Activated CD4-positive, alpha-beta T cell treated with anti-CD3 and anti-CD28 coated beads, Interleukin-2, amount 10 ng/mL, durations not matched to agents 7 days and 5 days (primary cell): ENCODE results near the gene SH3GLB1. TPM values are rescaled to one million over a fixed set of nuclear protein-coding genes. Genes with fewer than 3 reads are reported as not detected.

Source experiments
- CTCF ChIA-PET: fragments of 350-600 bp; sonication (Branson Sonifier 250); formaldehyde crosslinking; loops from one replicate; lab custom pipeline; 2021; ENCODE audit warnings: antibody characterized with exemption; lab: Charles Lee
- POLR2A ChIA-PET: fragments of 350-600 bp; sonication (Branson Sonifier 250); formaldehyde crosslinking; loops from one replicate; lab custom pipeline; 2021; ENCODE audit warnings: antibody characterized with exemption; lab: Charles Lee
- DNase-seq: peaks from one replicate; pipeline ENCODE4 v3.0.0-alpha.2; 2020
- H3K27ac Mint-ChIP-seq: one replicate; pipeline ENCODE4 v1.8.0; 2021; ENCODE audit warnings: mild to moderate bottlenecking, moderate library complexity, mixed read lengths
- H3K27me3 Mint-ChIP-seq: one replicate; pipeline ENCODE4 v1.8.0; 2021; ENCODE audit warnings: mixed read lengths
- H3K36me3 Mint-ChIP-seq: one replicate; pipeline ENCODE4 v1.8.0; 2021; ENCODE audit warnings: low read depth, mixed read lengths
- H3K4me1 Mint-ChIP-seq: one replicate; pipeline ENCODE4 v1.8.0; 2021; ENCODE audit warnings: mixed read lengths
- H3K4me3 Mint-ChIP-seq: one replicate; pipeline ENCODE4 v1.8.0; 2021; ENCODE audit warnings: mild to moderate bottlenecking, moderate library complexity, mixed read lengths
- H3K9me3 Mint-ChIP-seq: one replicate; pipeline ENCODE4 v1.8.0; 2021; ENCODE audit warnings: mixed read lengths
- total RNA-seq, 2 experiments: library from RNA; stranded (reverse); gene quantifications; one replicate each; pipeline ENCODE4 v1.2.3, GENCODE V29; 2021

SH3GLB1 gene
- total RNA-seq, 2 experiments from 2014 or later, result 66.8 to 75.3 TPM

DNA sequence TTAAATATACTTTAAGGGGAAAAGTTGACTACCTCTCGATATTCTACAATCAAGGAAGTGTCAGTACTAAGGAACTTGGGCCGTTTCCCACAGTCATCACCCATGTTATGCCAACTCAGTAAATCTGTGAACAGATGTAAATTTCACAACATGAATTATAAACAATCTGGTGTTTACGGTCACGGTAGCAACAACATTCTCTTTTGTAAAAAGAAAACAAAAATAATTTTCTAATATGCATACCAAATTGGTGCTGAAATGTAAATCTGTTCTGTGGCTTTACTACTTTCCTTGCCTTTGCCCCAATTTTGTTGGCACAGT is 1.2 kb downstream of the SH3GLB1 start:
- Mint-ChIP-seq H3K4me1 (peaks cover 48% of the 10 kb centered on the region), H3K27me3 (no peaks in the 10 kb centered on the region)
- POLR2A ChIA-PET, result interaction anchor here (1.1 kb wide), 1 partner anchor 34 kb away, joined by 3 read pairs; no protein-coding TSS in a partner anchor

DNA sequence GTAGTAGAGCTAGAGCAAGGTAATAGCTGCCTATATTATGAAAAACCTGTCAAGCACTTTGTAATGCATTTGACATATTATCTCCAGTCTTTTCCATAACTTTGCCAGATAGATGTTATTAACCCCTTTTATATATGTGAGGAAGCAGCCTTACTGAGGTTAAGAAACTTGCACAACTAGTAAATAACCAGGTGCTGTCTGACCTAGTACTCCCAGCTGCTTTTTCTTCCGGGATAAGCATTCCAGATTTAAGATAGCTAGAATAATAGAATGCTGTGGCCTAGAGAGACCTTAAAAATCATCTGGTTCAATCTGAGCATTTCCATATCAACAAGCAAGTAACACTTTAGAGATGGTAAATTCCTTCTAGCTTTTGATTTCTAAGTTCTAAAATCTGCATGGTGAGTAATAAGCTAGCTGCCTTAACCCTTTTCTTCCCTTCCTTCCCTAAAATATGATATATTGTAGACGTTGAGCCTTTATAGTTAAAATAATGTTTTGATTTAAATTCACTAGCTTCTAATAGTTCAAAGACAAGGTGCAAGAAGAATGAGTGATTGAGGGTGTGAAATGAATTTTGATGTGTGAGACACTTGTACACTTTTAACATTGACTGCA is 1.8 kb downstream of the SH3GLB1 start:
- Mint-ChIP-seq H3K27me3 (no peaks in the 10 kb centered on the region), H3K27ac (peak overlapping the region; percentile 98), H3K36me3 (peaks cover 22% of the 10 kb centered on the region), H3K4me1 (peaks cover 48% of the 10 kb centered on the region), H3K4me3 (peak overlapping the region; percentile 100), H3K9me3 (no peaks in the 10 kb centered on the region)
- CTCF ChIA-PET, result interaction anchor here (1.2 to 2.2 kb wide), 3 partner anchors 201 to 310 kb away, joined by 3 to 6 read pairs (median 4); partner anchors contain the start of gene ODF2L
- DNase-seq, result no peak
- POLR2A ChIA-PET, result no interaction called here

More for the DNA sequence above, 1.2 kb downstream of the SH3GLB1 start:
- no peak for DNase-seq
- H3K27ac Mint-ChIP-seq, result peak overlapping the region; percentile 98
- peak overlapping the region; percentile 100 for H3K4me3 Mint-ChIP-seq
- no peaks in the 10 kb centered on the region for H3K9me3 Mint-ChIP-seq
- H3K36me3 Mint-ChIP-seq, result peaks cover 22% of the 10 kb centered on the region
- CTCF ChIA-PET, result interaction anchor here (1.3 to 4.1 kb wide), 7 partner anchors 10 to 202 kb away, joined by 3 to 68 read pairs (median 8); no protein-coding TSS in a partner anchor

DNA sequence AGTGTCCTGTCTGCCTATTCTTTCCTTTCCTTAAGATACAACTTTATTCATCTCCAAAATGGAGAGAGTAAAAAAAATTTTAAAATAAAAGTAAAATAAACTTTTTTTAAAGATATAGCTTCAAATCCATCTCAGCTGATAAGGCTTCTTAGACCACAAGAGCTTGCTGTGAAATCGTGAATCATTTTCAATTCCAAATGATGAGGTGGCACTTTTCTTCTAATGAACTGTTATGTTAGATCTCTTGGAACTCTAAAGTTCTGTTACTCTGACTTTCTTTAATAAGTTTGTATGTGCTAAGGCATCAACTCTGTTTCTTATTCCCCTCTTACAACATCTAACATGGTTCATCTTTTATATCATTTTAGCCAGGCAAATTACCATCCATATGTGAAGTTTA is 4.5 kb downstream of the SH3GLB1 start:
- DNase-seq, result no peak
- Mint-ChIP-seq H3K27me3 (no peaks in the 10 kb centered on the region), H3K36me3 (peaks cover 22% of the 10 kb centered on the region), H3K4me3 (no peak overlapping the region), H3K27ac (no peak overlapping the region), H3K9me3 (no peaks in the 10 kb centered on the region), H3K4me1 (peaks cover 37% of the 10 kb centered on the region)
- CTCF ChIA-PET, result interaction anchor here (1.3 to 2.1 kb wide), 2 partner anchors 7 to 329 kb away, joined by 4 to 9 read pairs; no protein-coding TSS in a partner anchor
- POLR2A ChIA-PET, result no interaction called here

DNA sequence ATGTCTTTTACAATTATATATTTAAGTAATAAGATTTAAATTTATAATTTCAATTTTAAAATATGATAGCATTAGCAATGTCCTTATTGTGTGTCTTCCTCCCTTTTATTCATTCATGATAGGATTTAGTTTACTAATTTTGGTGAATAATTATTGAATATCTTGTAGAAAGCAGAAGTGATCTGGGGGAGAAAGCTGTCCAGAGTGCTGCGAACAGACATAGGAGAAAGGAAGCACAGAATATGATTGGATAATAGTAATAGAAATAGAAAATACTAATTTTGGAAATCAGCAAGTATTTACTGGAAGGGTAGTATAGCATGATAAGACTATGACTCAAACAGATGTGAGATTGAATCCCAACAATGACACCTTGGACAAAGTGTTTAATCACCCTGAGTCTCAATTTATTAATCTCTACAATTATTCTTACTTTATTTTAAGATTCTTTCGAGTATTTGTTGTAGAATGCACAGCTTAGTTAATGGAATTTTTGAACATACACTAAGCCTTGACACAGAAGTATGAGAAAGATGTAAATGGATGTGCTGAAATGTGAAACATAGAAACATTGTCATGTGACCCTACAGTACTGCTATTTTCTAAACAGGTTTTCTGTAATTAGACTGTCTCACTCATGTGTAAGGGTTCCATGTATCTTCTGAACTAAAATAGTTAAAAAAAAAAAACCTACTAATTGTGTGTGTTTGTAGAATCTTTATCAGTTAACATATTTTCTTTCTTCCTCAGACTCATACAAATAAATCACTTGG is 7.9 kb downstream of the SH3GLB1 start:
- Mint-ChIP-seq H3K4me3 (no peak overlapping the region), H3K4me1 (peaks cover 32% of the 10 kb centered on the region), H3K27ac (no peak overlapping the region), H3K27me3 (no peaks in the 10 kb centered on the region), H3K9me3 (no peaks in the 10 kb centered on the region), H3K36me3 (peaks cover 18% of the 10 kb centered on the region)
- CTCF ChIA-PET, result interaction anchor here (6.9 kb wide), 1 partner anchor 9 kb away, joined by 68 read pairs; the partner anchor contains the start of gene SH3GLB1
- DNase-seq, result no peak
- POLR2A ChIA-PET, result interaction anchor here (1.0 kb wide), 1 partner anchor 8 kb away, joined by 4 read pairs; the partner anchor contains the start of gene SH3GLB1

DNA sequence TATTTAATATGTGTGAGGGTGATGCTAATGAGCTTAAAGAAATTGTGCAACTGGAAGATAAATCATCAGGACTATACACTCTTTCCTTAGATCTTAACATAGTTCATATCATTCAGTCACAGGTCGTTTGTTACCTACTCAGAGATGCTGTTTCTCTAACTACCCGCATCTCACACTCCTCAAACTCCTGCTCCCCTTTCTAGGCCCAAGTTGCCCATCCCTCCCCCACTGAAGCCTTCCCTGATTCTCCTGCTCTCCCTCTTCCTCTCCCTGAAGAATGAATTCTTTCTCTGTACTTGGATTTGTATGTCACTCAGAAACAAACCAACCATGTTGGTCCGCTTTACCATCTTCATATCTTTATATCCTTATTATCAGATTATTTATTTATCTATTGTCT is 9.1 kb downstream of the SH3GLB1 start:
- Mint-ChIP-seq H3K4me1 (peaks cover 26% of the 10 kb centered on the region), H3K4me3 (no peak overlapping the region), H3K27ac (no peak overlapping the region), H3K9me3 (no peaks in the 10 kb centered on the region), H3K36me3 (peaks cover 17% of the 10 kb centered on the region), H3K27me3 (no peaks in the 10 kb centered on the region)
- ChIA-PET CTCF (interaction anchor here (6.9 kb wide), 1 partner anchor 10 kb away, joined by 68 read pairs; the partner anchor contains the start of gene SH3GLB1), POLR2A (interaction anchor here (1.0 kb wide), 1 partner anchor 9 kb away, joined by 4 read pairs; the partner anchor contains the start of gene SH3GLB1)
- no peak for DNase-seq

DNA sequence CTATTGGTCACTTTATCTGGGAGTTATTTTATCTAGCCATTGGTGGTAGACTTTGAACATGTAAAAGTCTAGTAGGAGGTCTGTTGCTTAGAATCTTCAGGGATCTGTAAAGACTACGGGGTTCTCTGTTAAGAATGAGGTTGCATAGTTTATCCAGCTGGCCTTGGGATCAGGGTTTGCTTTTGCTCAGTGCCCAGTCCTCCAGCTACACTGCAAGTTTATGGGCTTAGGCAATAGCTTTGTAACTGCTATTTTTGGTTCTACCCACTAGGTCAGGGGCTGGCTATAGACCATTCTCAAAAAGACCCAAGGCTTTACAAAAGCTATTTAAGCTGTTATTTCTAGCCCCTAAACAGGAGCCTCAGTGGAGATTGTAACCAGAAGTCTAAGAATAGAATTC is 9.8 kb downstream of the SH3GLB1 start:
- H3K36me3 Mint-ChIP-seq, result peaks cover 18% of the 10 kb centered on the region
- DNase-seq, result no peak
- H3K27me3 Mint-ChIP-seq, result no peaks in the 10 kb centered on the region
- no peaks in the 10 kb centered on the region for H3K9me3 Mint-ChIP-seq
- POLR2A ChIA-PET, result no interaction called here
- H3K4me3 Mint-ChIP-seq, result no peak overlapping the region
- H3K4me1 Mint-ChIP-seq, result peaks cover 23% of the 10 kb centered on the region
- no peak overlapping the region for H3K27ac Mint-ChIP-seq
- CTCF ChIA-PET, result interaction anchor here (6.9 kb wide), 1 partner anchor 10 kb away, joined by 68 read pairs; the partner anchor contains the start of gene SH3GLB1

DNA sequence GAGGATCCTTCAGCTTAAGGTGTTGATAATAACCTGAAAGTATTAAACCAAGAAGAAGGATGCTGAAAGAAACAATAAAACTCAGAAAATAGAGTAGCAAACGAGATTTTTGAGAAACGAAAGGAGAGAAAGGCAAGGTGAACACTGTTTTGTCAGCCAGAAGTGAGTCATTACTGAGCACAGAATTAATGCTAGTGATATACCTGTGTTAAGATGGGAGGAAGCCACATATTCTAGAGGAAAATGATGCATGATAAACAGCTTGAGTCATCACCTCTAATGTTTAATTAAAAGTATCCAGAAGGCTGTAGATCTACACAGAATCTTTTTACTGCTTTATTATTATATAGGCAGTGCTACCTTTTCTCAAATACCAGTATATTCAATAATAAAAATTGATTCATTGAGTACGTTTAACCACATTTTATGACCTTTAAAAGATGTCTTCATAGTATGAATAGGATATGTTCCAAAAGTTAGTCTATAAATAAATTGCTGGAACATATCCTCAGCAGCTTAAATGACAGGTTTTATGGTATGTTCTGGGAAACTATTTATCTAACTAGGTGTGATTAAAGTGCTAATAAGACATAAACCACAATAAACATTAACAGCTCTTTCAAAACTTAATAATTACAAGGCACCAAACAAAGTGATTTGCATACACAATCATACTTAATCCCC is 10.3 kb downstream of the SH3GLB1 start:
- Mint-ChIP-seq H3K4me3 (no peak overlapping the region), H3K36me3 (peaks cover 20% of the 10 kb centered on the region), H3K27ac (no peak overlapping the region), H3K4me1 (peaks cover 19% of the 10 kb centered on the region), H3K27me3 (no peaks in the 10 kb centered on the region), H3K9me3 (no peaks in the 10 kb centered on the region)
- CTCF ChIA-PET, result interaction anchor here (3.0 to 6.9 kb wide), 2 partner anchors 7 to 11 kb away, joined by 9 to 68 read pairs; partner anchors contain the start of gene SH3GLB1
- no peak for DNase-seq
- POLR2A ChIA-PET, result no interaction called here

DNA sequence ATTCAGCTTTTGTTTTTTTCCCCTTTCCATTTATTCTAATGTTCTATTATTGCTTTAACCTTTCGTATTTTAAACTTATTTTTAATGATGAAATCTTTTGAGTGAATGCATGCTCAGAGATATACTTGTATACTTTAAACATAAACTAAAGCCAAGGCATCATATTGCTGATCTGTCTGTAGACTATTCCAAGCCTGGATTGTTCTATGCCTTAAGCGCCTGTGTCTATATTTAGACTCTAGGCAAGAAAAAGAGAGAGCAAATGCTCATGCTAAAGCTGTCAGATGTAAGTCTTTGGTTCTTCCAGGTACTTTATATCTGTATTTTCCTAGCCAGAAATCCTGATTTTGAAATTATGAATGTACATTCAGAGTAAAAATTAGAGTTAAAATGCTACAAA is 14.4 kb downstream of the SH3GLB1 start:
- peaks cover 13% of the 10 kb centered on the region for H3K4me1 Mint-ChIP-seq

DNA sequence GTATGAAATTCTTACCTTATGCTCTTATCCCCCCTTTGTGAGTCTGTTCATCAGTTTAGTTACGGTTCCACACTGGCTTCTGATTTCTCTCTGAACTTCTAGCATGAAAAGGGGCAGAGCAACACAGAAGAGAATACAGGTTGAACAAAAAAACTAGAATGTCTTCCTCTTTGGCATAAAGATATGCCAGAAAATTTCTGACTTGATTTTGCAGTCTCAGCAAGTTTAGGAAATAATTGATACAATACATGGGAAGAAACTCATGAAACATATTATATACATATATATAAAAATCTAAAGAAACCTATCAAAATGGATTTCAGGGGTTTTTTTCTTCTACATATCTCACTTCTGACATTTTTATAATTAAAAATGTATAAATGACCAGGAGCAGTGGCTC is 27.0 kb downstream of the SH3GLB1 start:
- H3K4me1 Mint-ChIP-seq, result peaks cover 2% of the 10 kb centered on the region
- no peak for DNase-seq
- POLR2A ChIA-PET, result no interaction called here
- no peak overlapping the region for H3K4me3 Mint-ChIP-seq
- no peaks in the 10 kb centered on the region for H3K27me3 Mint-ChIP-seq
- H3K36me3 Mint-ChIP-seq, result peaks cover 38% of the 10 kb centered on the region
- CTCF ChIA-PET, result interaction anchor here (0.7 to 1.2 kb wide), 2 partner anchors 27 to 745 kb away, joined by 3 read pairs; partner anchors contain the start of gene SH3GLB1
- no peak overlapping the region for H3K27ac Mint-ChIP-seq
- no peaks in the 10 kb centered on the region for H3K9me3 Mint-ChIP-seq

More for the DNA sequence above, 14.4 kb downstream of the SH3GLB1 start:
- ChIA-PET CTCF (interaction anchor here (0.9 to 6.9 kb wide), 3 partner anchors 10 to 16 kb away, joined by 4 to 68 read pairs (median 6); partner anchors contain the start of gene SH3GLB1), POLR2A (interaction anchor here (1.1 kb wide), 1 partner anchor 14 kb away, joined by 4 read pairs; the partner anchor contains the start of gene SH3GLB1)
- H3K36me3 Mint-ChIP-seq, result peaks cover 22% of the 10 kb centered on the region
- H3K4me3 Mint-ChIP-seq, result no peak overlapping the region
- no peak for DNase-seq
- no peaks in the 10 kb centered on the region for H3K9me3 Mint-ChIP-seq
- no peaks in the 10 kb centered on the region for H3K27me3 Mint-ChIP-seq
- H3K27ac Mint-ChIP-seq, result no peak overlapping the region

DNA sequence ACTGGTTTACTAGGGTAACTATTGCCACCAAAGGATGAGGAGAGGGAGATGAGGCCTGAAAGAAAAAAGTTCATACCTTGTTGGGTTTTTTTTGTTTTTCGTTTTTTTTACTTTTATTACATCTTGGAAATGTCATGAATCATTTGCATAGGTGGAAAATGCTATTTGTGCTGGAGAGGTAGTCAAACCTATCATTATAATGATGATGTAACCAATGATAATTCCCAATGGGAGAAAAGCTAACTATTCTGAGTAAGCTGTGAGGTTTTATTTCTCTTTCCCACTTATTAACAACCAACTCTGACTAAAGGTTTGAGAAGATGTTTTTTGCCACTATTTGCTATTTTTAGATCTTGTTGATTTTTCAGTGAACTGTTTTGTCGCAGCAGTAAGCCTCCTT is 29.0 kb downstream of the SH3GLB1 start:
- Mint-ChIP-seq H3K27me3 (no peaks in the 10 kb centered on the region), H3K9me3 (no peaks in the 10 kb centered on the region), H3K4me1 (peaks cover 5% of the 10 kb centered on the region), H3K4me3 (no peak overlapping the region), H3K27ac (no peak overlapping the region), H3K36me3 (peaks cover 38% of the 10 kb centered on the region)
- ChIA-PET CTCF (interaction anchor here (0.7 to 1.8 kb wide), 2 partner anchors 13 to 29 kb away, joined by 3 to 7 read pairs; partner anchors contain the start of gene SH3GLB1), POLR2A (no interaction called here)
- DNase-seq, result no peak

DNA sequence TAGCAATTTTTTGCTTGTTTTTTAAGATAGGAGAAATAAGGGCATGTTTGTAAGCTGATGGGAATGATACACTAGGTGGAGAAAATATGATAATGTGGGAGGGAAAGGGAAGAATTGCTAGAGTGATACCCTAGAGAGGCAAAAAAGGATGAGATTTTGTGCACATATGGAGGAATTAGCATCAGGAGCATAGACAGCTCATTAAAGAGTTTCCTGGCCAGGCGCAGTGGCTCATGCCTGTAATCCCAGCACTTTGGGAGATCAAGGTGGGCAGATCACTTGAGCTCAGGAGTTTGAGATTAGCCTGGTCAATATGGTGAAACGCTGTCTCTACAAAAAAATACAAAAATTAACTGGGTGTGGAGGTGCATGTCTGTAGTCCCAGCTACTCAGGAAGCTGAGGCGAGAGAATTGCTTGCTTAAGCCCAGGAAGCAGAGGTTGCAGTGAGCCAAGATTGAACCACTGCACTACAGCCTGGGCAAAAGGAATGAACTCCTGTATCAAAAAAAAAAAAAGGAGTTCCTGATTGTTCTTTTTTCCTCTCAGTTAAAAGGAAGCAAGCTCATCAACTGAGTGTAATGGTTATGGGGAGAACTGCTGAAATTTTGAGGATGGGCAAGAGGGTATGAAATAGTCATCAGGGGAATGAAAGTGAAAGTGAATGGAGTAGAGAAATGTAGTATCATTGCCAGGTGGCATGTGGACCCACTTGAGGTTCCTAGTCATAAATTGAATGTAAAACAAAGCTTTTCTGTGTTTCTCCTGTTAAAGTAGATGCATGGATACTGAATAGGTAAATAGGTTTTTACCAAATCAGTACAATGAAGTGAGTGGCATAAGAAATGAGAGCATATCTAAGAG is 35.5 kb downstream of the SH3GLB1 start:
- DNase-seq, result peak; percentile 30
- POLR2A ChIA-PET, result interaction anchor here (0.9 kb wide), 1 partner anchor 35 kb away, joined by 3 read pairs; no protein-coding TSS in a partner anchor
- peaks cover 32% of the 10 kb centered on the region for H3K36me3 Mint-ChIP-seq

More for the DNA sequence above, 35.5 kb downstream of the SH3GLB1 start:
- peaks cover 5% of the 10 kb centered on the region for H3K4me1 Mint-ChIP-seq
- no peak overlapping the region for H3K4me3 Mint-ChIP-seq
- H3K27ac Mint-ChIP-seq, result no peak overlapping the region
- no peaks in the 10 kb centered on the region for H3K27me3 Mint-ChIP-seq
- H3K9me3 Mint-ChIP-seq, result no peaks in the 10 kb centered on the region
- CTCF ChIA-PET, result interaction anchor here (0.6 to 1.3 kb wide), 5 partner anchors 11 to 394 kb away, joined by 3 to 5 read pairs (median 3); partner anchors contain the start of gene SH3GLB1
